Measurements from ENCODE around the gene SIRT4. TPM values are rescaled to one million over a fixed set of nuclear protein-coding genes. Genes with fewer than 3 reads are reported as not detected.
"Not testable (repeated sequence)": the region's sequence is repeated elsewhere in the genome, so short reads cannot be mapped to it uniquely, and the experiment has no call there.

SIRT4 gene, protein sequence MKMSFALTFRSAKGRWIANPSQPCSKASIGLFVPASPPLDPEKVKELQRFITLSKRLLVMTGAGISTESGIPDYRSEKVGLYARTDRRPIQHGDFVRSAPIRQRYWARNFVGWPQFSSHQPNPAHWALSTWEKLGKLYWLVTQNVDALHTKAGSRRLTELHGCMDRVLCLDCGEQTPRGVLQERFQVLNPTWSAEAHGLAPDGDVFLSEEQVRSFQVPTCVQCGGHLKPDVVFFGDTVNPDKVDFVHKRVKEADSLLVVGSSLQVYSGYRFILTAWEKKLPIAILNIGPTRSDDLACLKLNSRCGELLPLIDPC
- 1.4 TPM for polyA plus RNA-seq (2013, experiment 1 of 2; ENCODE audit: insufficient read length)
- polyA plus RNA-seq (2013, experiment 2 of 2; ENCODE audit: insufficient read length) = 1.6 TPM

DNA sequence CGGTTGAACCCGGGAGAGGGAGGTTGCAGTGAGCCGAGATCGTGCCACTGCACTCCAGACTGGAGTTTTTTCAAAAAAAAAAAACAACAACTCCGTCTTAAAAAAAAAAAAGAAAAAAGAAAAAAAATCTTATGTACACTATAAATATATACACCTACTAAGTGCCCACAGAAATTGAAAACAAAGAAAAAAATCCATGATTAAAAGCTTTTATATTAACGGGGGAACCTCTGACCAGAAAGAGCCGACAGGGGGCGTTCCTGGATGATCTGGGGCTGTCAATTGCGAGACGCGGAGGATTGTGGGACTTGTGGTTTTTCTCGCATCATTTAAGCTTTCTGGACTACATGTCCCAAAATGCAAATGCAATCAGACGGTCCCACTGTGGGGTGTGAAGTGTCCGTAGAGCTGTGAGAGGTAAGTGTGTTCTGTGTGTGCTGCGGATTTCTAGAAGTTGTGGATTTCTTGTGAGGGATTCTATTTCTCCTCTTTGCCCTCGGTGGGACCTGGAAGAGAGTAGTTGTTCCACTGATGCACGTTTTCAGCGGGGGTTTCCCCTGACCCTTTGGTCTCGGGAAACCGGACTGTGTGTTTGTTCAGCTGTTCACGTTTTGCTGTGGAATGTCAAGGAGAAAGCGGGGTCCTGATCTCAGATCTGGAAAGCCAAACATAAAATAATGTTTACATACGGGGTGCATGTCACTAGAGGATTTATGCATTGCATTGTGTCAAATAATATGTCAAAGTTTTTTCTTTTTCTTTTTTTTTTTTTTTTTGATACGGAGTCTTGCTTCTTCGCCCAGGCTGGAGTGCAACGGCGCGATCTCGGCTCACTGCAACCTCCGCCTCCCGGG is at the start of gene SIRT4:
Gene SIRT4, plus strand, starts transcription at position 360 of the 854 bp plus-strand sequence. CDS start 1,241 bp downstream, outside the sequence.
- DNase-seq = peak; percentile 95

DNA sequence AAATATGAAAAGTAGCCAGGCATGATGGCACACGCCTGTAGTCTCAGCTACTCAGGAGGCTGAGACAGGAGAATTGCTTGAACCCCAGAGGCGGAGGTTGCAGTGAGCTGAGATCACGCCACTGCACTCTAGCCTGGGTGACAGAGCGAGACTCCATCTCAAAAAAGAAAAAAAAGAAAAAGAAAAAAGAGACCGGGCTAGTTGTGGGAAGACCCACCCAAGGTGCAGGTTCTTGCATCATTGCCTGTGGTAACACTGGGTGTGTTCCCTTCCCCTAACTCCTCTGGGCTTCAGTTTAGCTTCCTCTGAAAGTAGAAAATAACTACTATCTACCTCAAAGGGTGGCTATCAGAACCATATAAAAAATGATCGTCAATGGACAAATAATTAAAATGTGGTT is 48.8 kb upstream of the SIRT4 start:
- DNase-seq = not testable (repeated sequence)

DNA sequence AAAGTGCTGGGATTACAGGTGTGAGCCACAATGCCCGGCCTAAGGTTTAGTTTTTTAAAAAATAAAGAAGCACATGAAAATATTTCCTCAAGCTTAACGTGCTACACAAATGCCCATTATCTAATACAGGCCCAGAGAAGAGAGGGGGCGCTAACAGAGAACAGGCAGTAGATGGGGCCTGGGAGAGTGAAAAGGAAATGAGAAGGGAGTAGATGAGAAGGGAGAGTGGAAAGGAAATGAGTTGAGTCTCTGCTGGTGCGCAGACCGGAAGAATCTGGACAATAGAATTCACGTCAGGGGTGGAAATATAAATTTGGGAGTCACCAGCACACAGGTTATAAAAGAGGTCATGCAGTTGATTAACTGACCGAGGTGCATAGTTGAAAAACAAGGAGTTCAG is 47.3 kb upstream of the SIRT4 start:
- no peak for DNase-seq

DNA sequence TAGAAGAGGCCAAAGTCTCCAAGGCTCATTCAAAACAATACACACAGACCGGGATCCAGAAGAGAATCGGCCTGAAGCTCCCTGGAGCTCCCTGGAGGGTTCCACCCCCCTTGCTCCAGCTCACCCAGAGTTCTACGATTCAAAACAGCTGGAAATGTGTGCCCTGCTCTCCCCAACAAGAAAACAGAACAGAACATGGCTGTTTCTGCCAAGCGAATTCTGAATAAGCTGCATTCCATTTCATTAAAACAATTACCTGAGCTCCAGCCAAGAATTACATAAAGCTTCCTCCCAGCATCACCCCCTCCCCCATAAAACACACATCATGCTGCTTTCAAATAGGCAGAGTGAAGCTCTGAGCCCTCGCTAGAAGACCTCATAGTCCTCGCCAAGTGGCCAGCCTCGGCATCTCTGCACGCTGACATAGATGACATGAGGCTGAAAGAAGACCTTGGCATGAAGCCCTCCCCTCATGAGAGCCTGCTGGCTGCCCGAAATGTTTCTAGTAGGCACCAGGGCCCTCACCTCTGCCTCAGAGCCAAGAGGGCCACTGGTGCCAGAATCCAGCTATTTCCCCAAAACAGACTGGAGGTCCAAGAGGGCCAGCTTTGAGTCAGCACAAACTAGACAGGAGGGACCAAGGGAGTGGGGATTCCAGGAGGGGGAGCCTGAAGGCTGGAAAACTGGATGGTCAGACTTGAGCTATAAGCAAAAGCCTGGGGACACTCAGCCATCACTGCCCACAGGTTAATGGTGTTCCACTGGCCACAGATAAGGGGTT is 44.9 kb upstream of the SIRT4 start:
- peak; percentile 97 for DNase-seq

DNA sequence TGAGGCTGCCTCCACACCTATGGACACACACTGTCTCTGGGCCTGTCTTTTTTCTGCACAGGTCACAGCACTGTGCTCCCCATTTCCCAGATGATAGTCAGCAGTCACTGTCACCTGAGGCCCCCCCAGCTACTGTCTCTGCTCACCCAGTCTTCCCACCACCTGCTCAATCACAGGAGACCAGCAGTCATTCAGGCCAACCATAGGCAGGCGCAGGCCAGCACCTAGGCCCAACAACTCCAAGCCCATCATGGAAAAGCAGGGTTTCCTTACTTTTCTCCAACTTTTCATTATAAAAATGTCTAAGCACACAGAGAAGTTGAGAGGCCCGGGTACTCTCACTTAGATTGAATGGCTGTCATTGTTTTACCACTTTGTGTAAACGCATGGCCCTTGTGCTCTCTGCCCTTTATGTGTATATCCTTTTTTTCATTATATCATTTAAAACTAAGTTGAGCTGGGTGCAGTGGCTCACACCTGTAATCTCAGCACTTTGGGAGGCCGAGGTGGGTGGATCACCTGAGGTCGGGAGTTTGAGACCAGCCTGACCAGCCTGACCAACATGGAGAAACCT is 43.7 kb upstream of the SIRT4 start:
- DNase-seq = no peak

DNA sequence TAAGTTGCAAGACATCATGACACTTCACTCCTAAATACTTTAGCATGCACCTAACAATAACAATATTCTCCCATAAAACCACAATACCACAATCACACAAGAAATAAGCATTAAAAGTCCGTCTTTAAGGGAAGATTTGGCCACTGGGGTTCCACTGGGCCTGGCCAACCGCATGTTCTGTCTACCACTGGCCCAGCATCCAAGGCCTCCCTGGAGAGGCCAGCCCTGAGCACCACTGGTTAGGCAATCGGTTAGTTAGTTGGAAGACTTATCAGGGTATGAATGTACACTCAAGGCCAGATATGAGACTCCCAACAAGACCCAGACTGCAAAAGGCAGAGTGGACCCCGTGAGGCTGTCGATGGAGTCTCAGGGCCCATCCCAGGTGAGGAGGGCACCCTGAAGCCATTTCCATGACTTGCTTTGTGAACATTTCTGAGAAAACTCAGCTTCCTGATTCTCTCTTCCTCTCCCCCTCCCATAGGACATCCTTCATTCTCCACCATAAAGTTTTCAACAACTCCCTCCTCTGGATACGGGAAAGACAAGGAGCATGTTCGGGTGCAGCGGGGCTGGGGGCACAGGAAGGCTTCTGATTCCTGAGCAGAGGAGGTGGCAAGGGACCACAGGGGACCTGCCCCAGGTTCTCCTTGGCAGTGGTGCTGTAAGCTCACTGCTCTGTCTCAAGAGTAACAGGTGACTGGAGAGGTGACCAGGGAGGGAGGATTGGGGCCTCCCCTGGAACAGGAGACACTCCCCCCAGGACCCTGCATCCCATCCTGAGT is 42.5 kb upstream of the SIRT4 start:
- DNase-seq = no peak

DNA sequence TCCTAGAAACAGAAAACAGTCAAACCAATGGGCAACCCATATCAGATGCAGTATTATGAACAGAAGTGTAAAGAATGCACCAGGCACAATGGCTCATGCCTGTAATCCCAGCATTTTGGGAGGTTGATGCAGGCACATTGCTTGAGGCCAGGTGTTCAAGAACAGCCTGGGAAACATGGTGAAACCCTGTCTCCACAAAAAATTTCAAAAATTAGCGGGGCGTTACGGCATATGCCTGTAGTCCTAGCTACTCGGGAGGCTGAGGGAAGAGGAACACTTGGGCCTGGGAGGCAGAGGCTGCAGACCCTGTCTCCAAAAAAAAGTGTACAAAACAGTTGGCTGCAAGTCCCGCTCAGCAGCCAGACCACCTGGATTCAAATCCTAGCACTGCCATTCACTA is 41.5 kb upstream of the SIRT4 start:
- no peak for DNase-seq

DNA sequence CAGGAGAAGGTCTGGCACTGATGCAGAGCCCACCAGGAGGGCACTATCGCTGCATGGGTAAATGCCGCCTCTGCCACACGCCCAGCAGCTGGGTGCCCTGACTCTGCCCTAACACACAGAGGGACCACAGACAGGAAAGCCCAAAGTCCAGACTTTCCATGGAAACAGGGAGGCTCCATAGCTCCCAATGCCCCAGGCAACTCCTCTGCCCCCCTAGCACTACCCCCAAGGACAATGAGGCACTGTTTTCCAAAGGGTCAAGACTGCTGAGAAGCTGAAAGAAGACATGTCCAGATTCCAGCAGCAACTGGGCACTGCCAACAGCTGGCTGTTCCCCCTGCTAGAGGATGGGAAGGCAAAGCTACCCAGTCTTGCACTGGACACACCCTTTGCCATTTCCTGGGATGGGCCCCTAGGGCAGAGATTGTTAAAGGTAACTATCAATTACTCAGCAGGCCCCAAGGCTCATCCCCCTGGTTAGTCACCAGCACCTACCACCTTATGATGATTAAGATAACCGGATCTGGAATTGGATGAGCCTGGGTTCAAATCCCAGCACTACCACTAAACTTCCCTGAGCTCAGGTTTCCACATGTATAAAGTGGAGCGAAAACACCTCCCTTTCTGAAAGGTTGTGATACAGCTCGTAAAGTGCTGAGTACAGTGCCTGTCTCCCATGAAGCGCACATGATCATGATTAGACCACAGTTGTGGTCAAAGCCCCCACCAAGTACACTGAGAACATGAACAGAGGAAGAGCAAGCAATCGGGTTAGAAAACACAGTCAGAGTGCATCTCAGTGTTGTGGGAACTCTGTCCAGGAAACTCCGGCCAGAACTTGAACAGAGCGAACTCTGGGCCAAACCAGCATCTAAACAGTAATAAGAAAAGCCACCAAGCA is 39.9 kb upstream of the SIRT4 start:
- DNase-seq = no peak

DNA sequence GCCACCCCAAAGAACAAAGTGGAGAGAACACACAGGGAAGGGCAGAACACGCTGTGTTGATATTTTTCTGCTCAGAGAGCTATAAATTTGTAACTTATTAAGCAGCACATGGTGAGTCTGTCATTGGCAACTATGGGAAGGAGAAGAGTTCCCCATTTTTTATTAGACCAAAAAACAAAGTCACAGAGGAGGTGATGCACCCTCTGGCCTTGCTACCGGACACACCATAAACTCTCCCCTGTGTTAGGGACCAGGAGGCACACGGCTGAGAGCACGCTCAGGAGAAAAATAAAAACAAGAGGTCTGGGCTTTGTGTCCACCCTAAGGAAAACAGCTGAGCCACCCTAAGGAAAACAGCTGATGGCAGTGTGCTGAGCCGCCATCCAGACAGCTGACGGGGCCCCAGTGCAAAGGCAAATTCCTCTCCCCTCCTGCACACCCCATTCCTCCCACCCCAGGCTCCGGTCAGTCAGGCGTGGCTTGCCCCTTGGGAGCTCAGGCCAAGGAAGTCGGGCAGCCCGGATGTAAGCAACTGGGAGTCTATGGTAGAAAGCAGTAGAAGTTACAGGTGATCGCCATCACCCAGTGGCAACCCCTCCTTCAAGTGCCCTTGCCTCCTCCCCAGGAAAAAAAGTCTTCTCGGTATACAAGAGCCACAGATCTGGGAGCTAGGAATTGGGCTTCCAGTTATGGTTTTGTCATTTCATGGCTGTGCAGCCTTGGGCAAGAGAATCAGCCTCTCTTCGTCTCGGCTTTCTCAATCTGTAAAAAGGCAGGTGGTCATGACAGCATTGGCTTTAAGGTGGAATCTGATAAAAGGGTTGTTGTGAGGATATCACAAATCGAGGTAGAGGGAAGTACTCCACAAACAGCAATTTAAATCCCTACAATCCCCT is 39.0 kb upstream of the SIRT4 start:
- DNase-seq = peak; percentile 54

DNA sequence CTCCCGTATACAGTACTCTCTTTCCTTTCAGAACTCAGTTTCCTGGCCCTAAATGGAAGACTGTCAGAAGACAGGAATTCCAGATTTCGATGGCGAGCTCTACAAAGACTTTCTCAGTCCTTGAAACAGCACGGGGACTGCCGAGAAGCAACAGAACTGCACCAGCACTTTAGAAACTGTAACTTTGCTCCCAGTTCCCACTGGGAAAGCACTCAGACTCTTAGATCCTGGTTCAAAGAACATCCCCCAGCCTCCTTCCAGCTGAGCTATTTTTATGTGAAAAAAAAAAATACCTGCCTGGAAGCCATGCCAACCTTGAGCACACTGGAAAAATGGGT is 38.4 kb upstream of the SIRT4 start:
- peak; percentile 29 for DNase-seq

DNA sequence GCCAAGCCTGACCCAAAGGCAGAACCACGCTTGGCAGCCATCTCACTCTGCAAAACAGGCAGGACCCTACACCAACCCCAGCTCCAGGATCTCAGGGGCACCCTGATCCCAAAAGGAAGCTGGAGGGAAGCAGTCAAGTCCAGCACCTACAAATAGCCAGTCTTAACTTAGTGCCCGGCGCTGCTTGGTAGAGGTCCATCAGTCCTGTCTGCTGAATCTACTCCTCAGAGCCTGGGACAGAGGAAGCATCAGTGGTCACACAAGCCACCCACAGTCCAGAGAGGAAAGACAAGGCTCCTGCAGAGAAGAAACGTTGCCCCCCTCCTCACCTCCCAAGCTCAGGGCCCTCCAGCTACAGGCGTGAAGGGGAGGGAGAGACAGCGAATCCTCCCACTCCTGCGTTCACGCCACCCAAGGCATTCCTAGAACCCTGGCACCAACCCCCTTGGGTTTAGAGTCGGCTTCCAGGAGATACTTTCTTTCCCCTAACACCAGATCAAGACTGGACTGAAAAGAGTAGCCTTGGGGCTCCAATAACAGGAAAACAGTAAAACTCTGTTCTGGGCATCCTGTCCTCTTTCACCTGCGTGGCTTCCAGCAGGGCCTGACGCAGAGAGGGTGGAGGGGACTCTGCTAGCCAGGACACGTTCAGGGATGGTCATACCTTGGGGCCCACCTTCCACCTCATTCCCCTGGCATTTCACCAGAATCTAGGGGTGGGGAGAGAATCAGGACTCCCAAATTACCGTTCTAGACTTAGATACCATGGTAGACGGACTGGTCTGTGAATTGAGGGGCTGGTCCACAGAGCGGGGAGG is 37.8 kb upstream of the SIRT4 start:
- DNase-seq = no peak

DNA sequence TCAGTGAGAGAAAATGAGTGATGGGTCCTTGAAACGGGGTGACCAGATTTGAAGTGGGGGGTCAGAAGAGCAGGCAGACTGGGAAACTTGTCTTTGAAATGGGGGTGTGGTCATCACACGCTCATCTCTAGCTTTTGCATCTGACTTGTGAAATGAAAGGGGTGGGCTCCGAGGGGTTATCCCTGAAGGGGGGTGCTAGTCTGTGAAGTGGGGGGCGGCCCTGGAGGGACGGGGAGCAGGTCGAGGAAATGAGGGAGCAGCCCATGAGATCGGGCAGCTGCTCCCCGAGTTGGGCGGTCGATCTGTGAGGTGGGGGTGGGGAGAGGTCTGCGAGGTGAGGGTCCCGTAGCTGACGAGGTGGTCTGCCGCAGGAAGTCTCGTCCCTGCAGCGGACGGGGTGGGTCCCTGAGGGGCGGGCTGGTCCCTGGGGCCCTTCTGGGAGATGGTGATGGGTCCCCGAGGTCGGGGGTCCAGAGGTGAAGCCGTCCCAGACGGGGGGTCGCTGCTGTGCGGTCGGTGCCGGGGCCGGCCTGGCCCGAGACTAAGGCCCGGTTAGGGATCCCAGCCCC is 37.1 kb upstream of the SIRT4 start:
- DNase-seq = no peak

DNA sequence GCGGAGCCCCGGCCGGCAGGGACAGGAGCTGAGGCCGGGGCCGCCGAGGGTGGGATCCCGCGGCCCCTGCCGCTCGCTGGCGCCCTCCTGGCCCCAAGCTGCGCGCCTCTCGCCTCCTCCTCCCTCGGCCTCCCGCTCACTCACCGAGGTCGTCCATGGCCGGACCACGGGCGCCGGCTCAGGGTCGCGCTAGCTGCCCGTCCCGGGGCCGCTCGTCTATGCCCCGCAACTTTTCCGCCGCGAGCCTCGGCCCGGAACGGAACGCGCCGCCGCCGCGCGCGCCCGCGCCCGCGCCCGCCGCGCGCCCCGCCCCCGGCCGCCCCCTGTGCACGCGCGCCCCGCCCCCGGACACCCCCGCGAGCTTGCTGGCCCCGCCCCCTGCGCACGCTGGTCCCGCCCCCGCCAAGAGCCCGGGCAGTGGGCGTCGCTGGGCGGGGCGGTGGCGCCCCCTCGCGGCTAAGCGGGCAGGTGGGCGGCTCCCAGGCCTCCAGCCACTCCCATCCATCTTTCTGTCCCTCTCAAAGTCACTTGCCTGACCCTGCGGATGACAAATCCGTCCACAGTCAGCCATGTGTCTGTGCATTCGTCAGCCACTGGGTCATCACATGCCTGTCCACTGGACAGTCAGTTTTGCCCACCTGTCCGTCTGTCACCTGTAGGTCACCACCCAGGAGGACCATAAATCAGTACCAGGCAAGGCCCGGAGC is 36.5 kb upstream of the SIRT4 start, which contains the start of gene PXN:
Gene PXN, minus strand, starts transcription at position 258 of the 707 bp plus-strand sequence. Its CDS starts 101 bp downstream, at position 157.
- DNase-seq = peak; percentile 74

DNA sequence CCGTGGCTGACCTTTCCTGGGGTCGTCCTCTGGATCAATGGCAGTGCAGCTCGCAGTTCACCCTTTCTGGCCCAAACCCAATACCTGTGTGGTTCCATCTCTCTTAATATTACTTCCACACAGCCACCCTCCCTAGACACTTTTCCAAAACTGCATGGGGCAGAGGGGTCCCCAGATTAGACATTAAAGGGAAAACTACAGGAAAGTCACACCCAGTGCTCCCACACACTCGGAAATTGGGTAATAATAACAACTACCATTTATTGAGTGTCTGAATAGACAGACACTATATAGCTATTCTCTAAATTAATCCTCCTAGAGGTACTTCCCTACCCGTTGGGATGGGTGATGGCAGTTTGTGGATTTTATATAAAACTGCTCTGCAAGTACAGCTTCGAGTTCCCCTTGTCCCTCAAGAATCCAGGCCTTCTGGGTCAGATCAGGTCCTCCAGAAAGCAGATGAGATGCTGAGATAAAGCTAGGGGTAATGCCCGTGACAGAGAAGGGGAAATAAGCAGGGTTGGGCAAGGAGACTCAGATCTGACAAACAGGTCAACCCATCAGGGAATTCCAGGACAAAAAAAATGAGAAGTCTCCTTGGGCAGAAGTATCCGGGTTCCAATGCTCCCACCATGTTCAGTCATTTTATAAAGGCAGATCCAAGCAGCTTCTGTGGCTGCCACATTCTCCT is 35.8 kb upstream of the SIRT4 start:
- DNase-seq = no peak

DNA sequence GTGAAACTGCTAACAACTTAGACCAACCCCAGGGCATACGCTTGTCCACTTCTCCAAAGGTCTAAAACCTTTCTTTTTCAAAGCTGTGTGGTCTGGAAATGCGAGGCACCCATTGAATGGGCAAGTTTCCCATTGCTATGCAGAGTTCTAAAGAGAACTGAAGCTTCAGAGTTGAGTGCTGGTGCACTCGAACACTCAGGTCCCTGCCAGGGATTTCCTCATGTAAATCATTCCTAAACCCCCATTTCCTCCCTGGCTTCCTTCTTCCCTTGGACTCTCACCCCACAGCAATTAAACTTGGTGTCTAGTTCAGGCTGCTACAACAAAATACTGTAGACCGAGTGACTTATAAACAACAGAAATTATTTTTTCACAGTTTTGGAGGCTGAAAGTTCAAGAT is 34.4 kb upstream of the SIRT4 start:
- no peak for DNase-seq

DNA sequence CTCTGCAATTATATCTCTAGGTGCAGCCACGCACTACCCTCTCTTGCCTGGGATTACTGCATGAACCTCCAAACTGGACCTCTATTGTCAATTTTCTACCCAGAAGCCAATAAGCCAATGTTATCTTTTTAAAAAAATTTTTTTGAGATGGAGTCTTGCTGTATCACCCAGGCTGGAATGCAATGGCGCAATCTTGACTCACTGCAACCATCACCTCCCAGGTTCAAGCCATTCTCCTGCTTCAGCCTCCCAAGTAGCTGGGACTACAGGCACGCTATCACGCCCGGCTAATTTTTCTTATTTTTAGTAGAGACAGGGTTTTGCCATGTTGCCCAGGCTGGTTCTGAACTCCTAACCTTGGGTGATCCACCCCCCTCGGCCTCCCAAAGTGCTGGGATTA is 25.4 kb upstream of the SIRT4 start:
- DNase-seq = peak; percentile 49

Data from fibroblast of skin of back (primary cell).